GM19468 (cell line): ENCODE results near the gene UQCC5.

ENCODE experiments used
- ATAC-seq: cut with Tn5 transposase; IDR thresholded peaks from one replicate; pipeline ENCODE4 v1.9.1; 2021; ENCODE audit warnings: mild to moderate bottlenecking, moderate library complexity, moderate number of reproducible peaks; ENCODE audit not compliant: unreplicated experiment; ENCODE audit errors: extremely low read depth

UQCC5 gene

DNA sequence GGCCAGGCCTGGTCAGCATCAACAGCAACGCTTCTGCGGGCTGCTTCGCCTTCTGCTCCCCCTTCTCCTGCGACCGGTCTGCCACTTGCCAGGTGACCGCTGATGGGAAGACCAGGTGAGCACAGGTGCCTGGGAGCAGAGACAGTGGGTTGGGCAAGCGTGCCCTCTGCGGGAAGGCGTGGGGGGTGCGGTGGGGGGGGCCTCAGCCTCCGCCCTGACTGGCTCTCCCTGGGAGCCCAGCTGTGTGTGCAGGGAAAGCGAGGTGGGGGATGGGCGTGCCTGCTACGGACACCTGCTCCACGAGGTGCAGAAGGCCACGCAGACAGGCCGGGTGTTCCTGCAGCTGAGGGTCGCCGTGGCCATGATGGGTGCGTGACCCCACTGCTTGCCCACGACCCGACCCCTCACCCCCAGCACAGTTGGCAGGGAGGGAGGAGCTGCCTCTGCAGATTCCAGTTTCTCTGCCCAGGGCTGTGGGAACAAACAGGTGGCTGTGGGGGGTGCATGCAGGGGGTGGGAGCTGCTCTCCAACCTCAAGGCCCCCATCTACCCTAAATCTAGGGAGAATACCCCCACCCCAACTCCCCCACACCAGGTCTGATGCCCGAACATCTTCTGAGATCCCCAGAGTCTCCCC is 32.5 kb upstream of the UQCC5 start:
- no peak for ATAC-seq

DNA sequence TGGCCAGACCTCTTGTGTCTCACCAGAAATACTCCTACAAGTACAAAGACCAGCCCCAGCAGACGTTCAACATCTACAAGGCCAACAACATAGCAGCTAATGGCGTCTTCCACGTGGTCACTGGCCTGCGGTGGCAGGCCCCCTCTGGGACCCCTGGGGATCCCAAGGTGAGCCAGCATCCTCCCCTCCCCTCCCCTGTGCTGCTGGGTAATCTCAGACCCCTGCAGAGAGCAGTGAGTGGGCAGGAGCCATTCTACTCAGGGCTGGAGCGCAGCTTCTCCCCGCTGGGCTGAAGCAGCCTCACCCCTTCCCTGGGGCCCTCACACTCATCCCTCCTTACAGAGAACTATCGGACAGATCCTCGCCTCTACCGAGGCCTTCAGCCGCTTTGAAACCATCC is 31.4 kb upstream of the UQCC5 start:
- ATAC-seq, result no peak

DNA sequence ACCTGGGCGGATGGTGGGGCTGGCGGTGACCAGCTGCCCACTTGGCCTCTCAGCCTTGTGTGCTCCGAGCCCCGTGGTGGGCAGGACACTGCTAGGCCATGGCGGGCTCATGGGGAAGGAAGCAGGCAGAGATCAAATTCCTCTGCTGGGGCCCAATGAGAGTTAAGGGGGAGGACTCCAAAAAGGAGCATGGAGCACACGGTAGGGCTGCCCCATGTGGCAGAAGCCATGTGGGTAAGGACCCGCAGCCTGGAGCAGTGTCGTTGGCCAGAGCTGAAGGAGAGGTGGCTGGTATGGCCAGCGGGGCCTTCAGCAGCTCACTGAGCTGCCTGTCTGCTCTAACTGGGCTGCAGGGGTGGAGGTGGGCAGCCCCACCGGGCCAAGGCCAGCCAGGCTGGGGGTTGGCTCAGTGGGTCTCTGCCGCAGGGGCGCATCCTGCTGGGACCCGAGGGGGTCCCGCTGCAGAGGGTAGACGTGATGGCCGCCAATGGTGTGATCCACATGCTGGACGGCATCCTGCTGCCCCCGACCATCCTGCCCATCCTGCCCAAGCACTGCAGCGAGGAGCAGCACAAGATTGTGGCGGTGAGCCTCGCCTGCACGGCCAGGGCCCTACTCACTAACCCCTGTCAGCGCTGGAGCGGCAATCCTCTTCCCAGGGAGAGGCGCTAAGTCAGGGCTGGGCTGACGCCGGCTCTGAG is 30.0 kb upstream of the UQCC5 start:
- ATAC-seq, result no peak

DNA sequence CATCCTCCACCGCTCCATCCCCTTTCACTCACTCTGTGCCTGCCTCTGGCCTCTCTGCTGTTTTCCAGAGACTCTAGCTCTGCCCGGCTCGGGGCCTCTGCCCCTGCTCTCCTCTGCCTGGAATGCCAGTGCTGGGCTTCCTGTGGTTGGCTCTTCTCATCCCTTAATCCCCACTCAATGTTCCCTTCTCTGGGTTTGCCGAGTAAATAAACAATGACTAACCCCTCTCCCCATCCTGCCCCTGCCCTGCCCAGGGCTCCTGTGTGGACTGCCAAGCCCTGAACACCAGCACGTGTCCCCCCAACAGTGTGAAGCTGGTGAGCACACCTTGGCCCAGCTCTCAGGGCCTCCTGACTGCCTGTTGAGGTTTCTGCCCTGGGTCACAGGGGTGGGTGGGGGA is 29.0 kb upstream of the UQCC5 start:
- no peak for ATAC-seq

DNA sequence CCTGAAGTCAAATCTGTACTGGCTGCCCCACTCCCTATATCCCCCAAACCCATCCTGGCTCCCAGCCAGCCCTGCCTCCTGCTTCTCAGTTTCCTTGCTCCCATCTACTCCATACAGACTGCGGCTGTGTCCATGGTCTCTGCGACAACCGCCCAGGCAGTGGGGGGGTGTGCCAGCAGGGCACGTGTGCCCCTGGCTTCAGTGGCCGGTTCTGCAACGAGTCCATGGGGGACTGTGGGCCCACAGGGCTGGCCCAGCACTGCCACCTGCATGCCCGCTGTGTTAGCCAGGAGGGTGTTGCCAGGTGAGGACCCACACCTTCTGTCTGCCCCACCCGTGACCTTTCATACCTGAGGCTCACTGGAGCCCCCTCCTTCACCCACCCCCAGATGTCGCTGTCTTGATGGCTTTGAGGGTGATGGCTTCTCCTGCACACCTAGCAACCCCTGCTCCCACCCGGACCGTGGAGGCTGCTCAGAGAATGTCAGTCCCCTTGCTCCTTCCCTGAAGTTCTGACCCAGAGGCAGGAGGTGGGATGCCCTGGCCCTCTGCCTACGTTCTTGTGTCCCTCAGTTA is 26.6 kb upstream of the UQCC5 start:
- no peak for ATAC-seq

DNA sequence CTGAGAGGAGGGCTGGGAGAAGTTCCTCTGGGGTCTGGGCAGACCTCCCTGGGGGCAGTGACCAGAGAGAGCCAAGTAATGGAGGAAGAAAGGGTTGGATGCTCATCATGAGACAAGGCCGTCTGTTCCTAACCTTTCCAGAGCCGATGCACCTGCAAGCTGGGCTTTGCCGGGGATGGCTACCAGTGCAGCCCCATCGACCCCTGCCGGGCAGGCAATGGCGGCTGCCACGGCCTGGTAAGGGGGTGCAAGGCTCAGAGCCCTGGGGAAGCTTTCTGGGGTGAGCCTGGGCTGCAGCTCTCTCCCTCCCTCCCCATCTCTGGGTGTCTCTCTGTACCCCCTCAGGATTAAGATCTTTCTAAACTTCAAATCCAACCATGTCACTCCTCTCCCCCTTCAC is 24.9 kb upstream of the UQCC5 start:
- no peak for ATAC-seq

DNA sequence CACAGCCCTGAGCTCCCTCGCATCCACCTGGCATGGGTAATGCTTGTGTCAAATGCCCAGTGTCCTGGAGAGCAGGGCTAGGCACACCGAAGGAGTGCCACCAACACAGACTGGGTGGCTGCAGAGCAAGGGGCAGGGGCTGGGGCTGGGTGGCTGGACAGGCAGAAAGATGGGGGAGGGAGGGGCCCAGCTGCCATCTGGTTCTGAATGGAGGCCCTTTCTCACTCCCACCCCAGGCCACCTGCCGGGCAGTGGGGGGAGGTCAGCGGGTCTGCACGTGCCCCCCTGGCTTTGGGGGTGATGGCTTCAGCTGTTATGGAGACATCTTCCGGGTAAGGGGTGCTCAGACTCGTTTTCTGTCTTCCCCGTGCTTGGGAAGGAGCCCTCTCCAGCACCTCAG is 24.3 kb upstream of the UQCC5 start:
- ATAC-seq, result no peak

DNA sequence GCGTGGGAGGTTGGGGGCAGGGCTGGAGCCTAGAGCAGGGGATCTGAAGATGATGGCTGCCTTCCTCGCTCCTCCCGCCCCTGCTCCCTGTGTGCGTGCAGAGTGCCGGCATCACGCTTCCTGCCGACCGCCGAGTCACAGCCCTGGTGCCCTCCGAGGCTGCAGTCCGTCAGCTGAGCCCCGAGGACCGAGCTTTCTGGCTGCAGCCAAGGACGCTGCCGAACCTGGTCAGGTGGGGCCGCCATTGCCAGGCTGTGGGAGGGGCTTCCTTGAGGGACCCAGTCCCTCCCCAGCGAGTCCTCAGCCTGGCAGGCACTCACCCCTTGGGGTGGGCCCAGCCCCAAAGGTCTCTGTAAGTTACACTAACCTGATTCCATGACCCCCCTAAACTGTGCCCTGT is 23.7 kb upstream of the UQCC5 start:
- no peak for ATAC-seq

DNA sequence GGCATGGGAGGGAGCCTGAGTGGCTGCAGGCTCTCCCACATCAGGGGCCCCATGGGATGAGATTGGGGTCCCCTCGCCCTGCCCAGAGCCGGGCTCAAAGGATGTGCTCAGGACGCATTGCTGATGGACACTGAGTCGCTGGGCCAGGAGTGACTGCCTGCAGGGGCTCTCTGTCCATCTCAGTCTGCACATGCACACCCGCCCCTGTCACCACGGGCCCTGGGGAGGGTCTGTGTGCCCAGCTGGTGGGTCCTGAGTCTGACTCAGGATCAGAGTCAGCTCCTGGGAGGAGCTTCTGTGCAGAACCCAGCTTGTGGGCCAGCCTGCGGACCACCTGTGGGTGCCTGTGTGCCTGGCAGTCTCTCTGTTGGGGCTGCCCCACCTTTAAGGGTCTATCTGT is 23.1 kb upstream of the UQCC5 start:
- no peak for ATAC-seq

DNA sequence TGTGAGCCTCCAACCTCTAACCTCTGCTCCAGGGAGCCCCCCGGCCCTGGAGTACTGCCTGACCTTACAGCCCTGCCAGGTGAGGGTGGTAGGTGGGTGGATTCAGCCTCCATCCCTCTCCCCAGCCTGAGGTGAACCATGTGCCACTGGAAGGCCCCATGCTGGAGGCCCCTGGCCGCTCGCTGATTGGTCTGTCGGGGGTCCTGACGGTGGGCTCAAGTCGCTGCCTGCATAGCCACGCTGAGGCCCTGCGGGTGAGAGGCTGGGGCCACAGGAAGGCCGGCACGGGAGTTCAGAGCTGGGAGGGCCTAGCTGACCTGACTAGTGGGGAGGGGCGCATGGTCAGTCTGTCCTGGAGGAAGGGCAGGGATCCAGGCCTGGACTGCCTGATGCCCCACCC is 21.8 kb upstream of the UQCC5 start:
- ATAC-seq, result no peak

DNA sequence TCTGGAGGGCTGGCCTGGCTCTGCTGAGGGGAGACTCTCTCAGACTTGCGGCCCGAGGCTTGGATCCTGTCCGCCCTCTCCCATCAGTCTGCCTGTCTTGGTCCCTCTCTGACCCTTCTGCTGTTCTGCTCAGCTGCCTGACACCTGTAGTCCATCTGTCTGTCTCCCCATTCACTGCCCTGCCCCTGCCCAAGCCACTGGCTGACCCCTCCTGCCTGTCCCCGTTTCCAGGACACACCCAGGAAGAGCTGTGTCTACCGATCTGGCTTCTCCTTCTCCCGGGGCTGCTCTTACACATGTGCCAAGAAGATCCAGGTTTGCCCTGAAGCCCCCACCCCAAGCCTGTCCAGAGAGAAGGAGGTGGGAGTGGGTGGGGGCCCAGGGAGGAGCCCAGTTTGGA is 21.2 kb upstream of the UQCC5 start:
- no peak for ATAC-seq

DNA sequence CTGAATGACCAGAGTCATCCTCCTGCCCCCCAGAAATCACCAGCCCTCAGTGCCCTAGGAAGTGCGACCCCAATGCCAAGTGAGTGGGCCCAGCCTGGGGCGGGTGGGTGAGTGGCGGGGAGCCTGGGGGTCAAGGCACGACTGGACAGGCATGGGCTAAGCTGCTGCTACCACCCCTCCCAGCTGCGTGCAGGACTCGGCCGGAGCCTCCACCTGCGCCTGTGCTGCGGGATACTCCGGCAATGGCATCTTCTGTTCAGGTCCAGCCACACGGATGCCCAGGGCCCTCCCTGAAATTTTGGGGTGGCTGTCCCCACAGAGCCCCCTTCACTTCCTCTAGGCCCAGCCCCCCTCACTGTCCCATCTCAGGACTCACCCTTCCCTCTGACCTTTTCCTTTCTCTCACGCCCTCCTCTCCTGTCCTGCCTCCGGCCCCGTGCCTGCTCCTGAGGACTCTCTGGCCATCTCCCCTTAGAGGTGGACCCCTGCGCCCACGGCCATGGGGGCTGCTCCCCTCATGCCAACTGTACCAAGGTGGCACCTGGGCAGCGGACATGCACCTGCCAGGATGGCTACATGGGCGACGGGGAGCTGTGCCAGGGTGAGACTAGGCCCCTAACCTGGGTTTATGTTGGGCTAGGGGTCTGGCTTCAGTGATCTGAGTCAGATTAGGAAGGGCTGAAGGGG is 19.8 kb upstream of the UQCC5 start:
- no peak for ATAC-seq

DNA sequence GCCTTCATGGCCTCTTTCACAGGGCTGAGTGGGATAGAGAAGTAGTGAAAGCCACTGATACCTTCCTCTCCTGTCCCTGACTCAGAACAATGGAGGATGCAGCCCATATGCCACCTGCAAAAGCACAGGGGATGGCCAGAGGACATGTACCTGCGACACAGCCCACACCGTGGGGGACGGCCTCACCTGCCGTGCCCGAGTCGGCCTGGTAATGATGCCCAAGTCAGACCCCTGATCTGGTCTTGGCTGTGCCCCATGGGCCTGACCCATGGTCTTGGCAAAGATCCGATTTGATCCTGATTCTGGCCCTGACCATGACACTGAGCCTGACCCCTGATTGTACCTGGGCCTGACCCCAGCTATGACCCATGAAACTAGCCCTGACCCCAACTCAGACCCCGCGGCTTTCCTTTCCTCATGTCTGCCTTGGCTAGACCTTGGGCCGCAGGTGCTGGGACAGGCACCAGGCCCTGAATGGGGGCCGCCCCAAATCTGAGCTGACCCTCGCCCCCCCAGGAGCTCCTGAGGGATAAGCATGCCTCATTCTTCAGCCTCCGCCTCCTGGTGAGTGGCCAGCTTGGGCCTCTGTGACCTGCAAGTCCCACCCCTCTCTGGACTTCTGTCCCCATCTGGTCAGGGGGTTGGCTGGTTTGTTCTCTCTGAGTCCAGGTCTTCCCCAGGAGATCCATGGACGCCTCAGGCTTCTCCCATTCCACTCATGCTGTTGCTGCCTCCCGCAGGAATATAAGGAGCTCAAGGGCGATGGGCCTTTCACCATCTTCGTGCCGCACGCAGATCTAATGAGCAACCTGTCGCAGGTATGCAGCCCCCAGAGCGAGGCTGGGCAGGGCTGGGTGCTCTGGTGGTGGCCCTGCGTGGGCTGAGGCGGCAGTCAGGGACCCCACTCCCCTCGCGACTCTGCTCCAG is 18.3 kb upstream of the UQCC5 start:
- no peak for ATAC-seq

DNA sequence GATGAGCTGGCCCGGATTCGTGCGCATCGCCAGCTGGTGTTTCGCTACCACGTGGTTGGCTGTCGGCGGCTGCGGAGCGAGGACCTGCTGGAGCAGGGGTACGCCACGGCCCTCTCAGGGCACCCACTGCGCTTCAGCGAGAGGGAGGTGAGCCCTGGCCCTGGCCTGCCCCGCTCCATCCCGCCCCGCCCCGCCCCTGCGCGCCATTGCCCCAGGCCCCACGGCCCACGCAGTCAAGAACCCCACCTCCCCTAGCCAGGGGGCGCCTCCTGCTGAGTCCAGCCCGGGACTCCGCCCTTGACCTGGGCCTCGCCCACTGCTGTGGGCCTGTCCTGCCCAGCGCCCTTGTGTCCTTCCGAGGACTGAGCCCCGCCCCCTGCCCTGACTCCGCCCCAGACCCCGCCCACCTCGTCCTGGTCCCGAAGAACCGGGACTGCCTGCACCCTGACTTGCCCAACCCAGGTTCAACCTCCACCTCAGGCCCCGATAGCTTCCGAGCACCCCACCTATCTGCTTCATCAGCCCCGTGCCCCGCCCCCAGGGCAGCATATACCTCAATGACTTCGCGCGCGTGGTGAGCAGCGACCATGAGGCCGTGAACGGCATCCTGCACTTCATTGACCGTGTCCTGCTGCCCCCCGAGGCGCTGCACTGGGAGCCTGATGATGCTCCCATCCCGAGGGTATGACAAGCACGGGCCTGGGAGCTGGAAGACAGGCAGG is 17.5 kb upstream of the UQCC5 start:
- ATAC-seq, result no peak

DNA sequence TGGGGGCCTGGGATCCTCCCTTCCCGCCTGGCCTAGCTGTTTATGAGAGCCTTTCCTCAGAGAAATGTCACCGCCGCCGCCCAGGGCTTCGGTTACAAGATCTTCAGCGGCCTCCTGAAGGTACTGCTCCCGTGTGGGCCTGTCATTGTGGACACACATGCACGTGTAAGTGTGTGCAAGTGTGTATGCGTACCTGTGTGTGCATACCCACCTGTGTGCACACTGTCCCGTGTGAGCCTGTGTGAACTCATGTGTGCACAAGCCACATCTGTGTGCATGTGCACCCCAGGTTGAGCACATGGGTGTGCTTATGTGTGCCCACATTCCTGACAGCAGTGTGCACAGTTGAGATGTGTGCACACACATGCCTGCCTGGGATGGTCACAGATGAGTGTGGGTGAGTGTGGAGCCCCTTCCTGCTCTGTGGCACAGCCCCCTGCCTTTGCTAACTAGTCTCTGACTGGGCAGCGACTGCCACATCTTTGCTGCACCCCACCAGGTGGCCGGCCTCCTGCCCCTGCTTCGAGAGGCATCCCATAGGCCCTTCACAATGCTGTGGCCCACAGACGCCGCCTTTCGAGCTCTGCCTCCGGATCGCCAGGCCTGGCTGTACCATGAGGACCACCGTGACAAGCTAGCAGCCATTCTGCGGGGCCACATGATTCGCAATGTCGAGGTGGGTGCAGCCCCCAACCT is 16.8 kb upstream of the UQCC5 start:
- ATAC-seq, result no peak

DNA sequence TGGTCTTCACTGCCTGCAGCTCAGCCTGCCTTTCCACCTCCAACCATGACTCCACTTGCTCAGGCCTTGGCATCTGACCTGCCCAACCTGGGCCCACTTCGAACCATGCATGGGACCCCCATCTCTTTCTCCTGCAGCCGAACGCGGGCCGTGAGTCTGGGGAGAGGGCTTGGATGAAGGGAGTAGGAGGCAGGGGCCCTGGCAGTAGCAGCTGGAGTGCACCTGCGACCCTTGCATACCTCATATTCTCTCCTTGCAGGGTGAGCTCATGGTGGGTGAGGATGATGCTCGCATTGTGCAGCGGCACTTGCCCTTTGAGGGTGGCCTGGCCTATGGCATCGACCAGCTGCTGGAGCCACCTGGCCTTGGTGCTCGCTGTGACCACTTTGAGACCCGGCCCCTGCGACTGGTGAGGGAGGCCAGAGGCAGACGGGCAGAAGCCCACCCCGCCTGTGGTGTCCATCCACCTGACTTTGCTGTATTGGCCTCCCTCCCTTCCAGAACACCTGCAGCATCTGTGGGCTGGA is 16.2 kb upstream of the UQCC5 start:
- ATAC-seq, result no peak

DNA sequence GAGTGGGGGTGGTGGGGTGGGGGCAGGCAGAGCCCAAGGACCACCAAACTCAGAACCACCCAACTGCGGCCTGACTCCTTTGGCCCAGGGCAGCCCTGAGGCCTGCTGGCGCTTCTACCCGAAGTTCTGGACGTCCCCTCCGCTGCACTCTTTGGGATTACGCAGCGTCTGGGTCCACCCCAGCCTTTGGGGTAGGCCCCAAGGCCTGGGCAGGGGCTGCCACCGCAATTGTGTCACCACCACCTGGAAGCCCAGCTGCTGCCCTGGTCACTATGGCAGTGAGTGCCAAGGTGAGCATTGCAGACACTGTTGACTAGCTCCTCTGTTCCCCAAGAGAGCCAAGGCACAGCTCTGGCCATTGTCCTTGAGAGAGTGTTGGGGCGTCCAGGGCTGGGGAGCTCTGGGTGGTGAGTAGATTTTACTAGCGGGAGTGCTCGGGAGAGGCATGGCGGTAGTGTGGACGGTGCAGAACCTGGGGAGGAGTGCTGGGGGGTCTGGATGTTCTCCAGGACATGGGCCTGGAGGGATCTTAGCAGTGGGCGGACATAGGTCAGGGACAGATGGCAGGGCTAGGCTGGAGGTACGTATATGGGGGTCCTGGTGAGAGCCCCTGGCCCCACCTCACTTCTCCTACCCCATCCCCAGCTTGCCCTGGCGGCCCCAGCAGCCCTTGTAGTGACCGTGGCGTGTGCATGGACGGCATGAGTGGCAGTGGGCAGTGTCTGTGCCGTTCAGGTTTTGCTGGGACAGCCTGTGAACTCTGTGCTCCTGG is 15.5 kb upstream of the UQCC5 start:
- ATAC-seq, result no peak

DNA sequence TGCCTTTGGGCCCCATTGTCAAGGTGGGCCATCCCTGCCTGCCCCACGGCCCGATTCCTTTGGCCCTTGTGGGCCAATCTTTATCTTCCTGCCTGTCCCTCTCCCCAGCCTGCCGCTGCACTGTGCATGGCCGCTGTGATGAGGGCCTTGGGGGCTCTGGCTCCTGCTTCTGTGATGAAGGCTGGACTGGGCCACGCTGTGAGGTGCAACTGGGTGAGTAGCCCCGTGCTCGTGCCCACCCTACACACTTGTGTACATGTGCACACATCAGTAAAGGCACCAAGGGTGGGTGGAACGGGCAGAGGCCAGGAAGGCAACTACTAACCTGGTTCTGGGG is 14.9 kb upstream of the UQCC5 start:
- no peak for ATAC-seq
